ENCODE data around the gene MGAT4C.
A peak's percentile ranks its signal among the peaks of the same experiment; 100 is the strongest.

MGAT4C gene

GRCh38 chr12:86230516-86231146 is 25.6 kb downstream of the MGAT4C start:
- intact Hi-C loops (cut with DNase I), result no loop called here
- DNase-seq, result no peak

- intact Hi-C loops (cut with DNase I), result no loop called here
- no peak for DNase-seq
Observed at GRCh38 chr12:86229772-86230171, 26.4 kb downstream of the MGAT4C start.

GRCh38 chr12:86228656-86229055 is 27.5 kb downstream of the MGAT4C start:
- DNase-seq, result no peak
- intact Hi-C loops (cut with DNase I), result no loop called here

GRCh38 chr12:86226481-86226880 is 29.7 kb downstream of the MGAT4C start:
- intact Hi-C loops (cut with DNase I), result no loop called here
- no peak for DNase-seq

DNA sequence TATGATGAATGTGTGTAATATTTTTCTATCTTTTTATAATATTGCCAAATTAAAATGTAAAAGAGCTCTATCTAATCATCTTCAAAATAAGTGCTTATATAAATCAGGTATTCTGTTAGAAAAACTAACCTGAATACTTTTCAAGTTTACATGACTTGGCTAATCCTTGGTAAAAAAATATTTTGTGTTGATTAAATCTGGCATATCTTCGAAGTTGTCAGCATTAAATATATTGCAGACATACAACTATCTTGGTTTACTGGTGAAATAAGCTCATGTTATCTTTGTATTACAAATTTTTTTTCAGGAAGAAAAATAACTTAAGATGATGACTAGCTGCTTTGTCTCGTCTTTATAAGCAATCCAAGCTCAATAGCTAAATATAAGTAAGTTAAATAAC is 39.6 kb downstream of the MGAT4C start:
- intact Hi-C loops (cut with DNase I), result no loop called here
- no peak for DNase-seq

DNA sequence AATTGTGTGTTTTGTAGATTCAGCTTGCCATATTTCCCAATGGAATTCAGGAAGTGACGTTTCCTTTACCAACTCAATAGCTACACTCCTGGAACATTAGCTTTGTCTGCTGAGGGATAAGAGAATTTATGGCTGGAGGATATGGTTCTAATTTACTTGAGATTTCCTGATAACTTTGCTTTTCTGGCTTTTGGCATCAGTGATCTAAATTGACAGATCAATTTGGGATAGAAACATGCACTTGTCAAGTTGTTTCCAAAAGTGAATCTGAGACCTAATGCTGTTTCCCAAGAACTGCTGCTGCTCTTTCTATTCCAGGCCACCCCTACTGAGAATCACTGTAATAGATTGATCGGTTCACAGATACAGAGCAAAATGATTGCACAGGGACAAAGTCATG is 43.2 kb downstream of the MGAT4C start:
- intact Hi-C loops (cut with DNase I), result no loop called here
- no peak for DNase-seq

DNA sequence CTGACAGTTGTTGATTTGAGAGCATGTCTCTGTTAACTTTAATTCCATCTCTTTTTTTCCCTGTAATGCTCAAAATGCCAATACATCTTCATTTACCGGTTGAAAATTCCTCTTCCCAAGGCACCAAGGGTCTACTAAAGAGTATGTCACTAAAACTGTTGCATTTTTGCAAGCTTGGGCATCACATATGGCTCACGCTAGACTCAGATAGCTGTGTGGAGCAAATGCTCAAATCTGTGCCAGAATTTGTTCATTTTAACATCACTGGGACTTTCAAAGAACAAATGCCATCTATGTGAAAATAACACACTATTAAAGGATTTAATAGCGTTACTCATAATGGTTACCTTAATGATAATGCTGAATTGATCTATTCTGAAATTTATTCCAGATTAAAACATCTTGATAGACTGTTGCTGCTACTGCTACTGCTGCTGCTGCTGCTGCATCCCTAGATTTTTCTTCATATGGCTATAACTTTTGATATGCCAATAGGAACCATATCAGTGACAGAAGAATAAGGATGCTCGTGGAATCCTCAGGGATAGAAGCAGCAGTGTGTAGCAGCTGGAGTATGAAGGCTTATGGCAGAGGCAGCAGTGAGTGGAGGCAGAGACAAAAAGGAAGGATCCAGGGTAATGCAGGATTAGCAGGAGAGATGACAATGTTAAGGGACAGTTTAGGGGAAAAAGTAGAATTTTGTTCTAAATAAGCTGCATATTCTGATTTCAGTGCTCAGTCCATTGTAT is 57.3 kb downstream of the MGAT4C start:
- DNase-seq, result no peak
- intact Hi-C loops (cut with DNase I), result no loop called here

GRCh38 chr12:86196465-86196864 is 59.7 kb downstream of the MGAT4C start:
- intact Hi-C loops (cut with DNase I), result no loop called here
- DNase-seq, result no peak

DNA sequence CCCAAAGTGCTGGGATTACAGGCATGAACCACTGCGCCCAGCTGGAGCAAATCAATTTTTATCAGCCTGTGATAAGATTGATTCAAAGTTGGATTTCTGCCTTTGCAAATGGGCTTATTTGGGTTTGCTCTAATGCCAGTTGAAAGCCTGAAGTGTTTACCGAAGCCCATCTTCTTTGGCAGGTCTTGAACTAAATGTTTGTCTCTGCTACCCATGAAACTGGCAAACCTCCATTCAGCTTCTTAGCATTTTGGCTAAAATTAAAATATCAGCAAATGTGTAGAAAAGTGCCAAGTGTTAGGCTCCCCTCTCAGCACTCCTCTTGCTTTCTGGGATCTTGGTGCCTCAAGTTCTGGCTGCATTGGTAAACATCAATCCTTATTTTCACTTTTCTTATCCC is 61.5 kb downstream of the MGAT4C start:
- intact Hi-C loops (cut with DNase I), result no loop called here

DNA sequence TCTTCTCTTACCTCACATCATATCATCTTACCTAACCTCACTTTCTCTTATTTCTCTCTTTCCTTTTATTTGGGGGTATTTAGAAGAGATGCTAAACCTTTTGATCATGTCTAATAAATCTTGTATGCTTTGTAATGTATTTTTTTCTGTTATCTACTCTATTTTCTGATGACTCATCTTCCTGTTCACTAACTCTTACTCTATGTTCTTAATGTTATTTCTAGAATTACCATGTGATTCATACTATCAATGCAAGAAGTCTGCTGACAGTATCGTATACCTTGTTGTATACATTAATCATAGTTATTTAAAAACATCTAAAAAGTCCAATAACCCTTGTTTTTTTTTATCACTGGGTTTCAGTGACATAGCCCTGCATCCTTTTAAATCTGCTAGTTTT is 62.3 kb downstream of the MGAT4C start:
- DNase-seq, result no peak
- intact Hi-C loops (cut with DNase I), result no loop called here

More for the DNA sequence above, 61.5 kb downstream of the MGAT4C start:
- no peak for DNase-seq

GRCh38 chr12:86188226-86188625 is 68.0 kb downstream of the MGAT4C start:
- intact Hi-C loops (cut with DNase I), result no loop called here
- DNase-seq, result no peak

- intact Hi-C loops (cut with DNase I), result no loop called here
- no peak for DNase-seq
Observed at GRCh38 chr12:86186449-86186848, 69.7 kb downstream of the MGAT4C start.

DNA sequence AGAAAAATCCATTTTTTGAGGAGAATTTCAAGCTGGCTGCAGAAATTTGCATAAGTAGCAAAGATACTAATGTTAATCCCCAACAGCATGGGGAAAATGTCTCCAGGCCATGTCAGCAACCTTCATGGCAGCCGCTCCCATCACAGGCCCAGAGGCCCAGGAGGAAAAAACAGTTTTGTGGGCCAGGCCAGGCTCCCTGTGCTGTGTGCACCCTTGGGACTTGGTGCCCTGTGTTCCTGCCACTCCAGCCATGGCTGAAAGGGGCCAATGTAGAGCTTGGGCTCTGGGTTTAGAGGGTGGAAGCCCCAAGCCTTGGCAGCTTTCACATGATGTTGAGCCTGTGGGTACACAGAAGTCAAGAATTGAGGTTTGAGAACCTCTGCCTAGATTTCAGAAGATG is 76.3 kb downstream of the MGAT4C start:
- peak in 2 of 10 donors; percentile 40 to 70 for DNase-seq
- intact Hi-C loops (cut with DNase I), result no loop called here

GRCh38 chr12:86174188-86174587 is 82.0 kb downstream of the MGAT4C start:
- no peak for DNase-seq

DNA sequence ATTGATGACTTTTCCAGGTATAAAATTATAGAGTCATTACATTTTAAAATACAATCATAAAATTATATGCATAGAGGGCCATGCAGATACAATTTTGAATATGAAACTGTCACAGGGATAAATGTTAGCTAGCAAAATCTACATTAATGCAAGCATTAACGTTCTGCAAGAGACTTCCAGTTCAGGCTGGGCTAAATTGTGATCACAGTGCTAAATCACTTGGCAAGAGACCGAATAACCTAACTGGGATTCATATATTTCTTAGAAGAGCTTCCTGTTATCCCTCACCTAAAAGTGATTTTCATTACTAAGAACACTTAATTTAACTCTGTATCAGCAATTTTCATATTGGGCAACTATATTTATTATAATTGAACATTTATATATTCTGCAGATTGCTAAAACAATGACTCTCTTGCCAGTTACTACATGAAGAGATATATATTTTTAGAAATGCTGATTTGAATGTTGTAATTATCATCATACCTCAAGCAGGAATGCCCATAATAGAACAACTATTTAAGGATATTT is 83.2 kb downstream of the MGAT4C start:
- intact Hi-C loops (cut with DNase I), result no loop called here
- DNase-seq, result no peak

More at GRCh38 chr12:86174188-86174587, 82.0 kb downstream of the MGAT4C start:
- intact Hi-C loops (cut with DNase I), result no loop called here

GRCh38 chr12:86170051-86170450 is 86.1 kb downstream of the MGAT4C start:
- no peak for DNase-seq
- intact Hi-C loops (cut with DNase I), result no loop called here

GRCh38 chr12:86158956-86159355 is 97.2 kb downstream of the MGAT4C start:
- no peak for DNase-seq
- intact Hi-C loops (cut with DNase I), result no loop called here

GRCh38 chr12:86154620-86155019 is 101.6 kb downstream of the MGAT4C start:
- intact Hi-C loops (cut with DNase I), result no loop called here

GRCh38 chr12:86148612-86149011 is 107.6 kb downstream of the MGAT4C start:
- intact Hi-C loops (cut with DNase I), result no loop called here
- DNase-seq, result no peak

More at GRCh38 chr12:86154620-86155019, 101.6 kb downstream of the MGAT4C start:
- DNase-seq, result no peak

DNA sequence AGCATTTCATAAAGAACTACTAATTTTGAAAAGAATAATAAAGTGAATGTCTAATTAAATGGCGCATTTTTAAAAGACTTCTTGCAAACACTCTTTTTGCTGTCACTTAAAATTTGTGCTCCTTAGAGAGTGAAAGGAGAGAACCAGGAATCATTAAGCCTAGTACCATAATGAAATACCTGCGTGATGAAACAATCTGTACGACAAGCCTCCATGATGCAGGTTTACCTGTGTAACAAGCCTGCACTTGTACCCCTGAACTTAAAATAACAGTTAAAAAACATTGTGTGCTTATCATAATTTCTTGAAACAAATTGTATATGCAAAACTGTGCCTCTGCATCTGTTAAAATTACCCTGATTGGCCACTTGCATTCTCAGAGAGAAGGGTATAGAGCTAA is 108.1 kb downstream of the MGAT4C start:
- DNase-seq, result no peak
- intact Hi-C loops (cut with DNase I), result no loop called here

DNA sequence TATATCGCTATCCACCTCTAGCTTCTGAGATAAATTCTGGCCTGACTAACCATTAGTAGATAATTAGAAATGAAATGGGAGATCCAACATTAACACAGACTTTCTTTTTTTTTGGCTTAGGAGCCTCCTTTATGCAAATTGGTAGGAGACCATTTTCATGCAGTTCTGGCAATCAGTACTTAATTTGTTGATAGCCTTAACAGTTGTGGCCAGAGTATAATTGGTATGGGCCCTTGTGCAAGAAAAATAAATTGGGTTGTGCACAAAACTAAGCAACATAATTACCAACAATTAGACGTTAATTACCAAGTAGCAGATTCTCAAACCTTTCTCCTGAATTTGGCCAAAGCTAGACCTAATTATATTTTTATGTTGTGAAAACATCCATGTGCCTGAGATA is 111.0 kb downstream of the MGAT4C start:
- DNase-seq, result no peak
- intact Hi-C loops (cut with DNase I), result no loop called here

GRCh38 chr12:86143162-86143561 is 113.0 kb downstream of the MGAT4C start:
- no peak for DNase-seq
- intact Hi-C loops (cut with DNase I), result no loop called here

All from posterior cingulate gyrus (tissue), 11 donors.